WTC11 (cell line): Measurements from ENCODE around the gene SEMA3C.

Experiments
- ATF2 ChIP-seq: sonication (generic); formaldehyde crosslinking; IDR thresholded peaks from 2 replicates; pipeline ENCODE4 v1.8.1; 2022; ENCODE audit warnings: low read depth, missing genetic modification reagents, borderline replicate concordance
- CTCF ChIP-seq: fragments of 200-600 bp; IDR thresholded peaks from 2 replicates; pipeline ENCODE4 v1.8.0; 2022; ENCODE audit warnings: antibody characterized with exemption
- ELF4 ChIP-seq: sonication (generic); formaldehyde crosslinking; IDR thresholded peaks from 2 replicates; pipeline ENCODE4 v1.8.1; 2022; ENCODE audit warnings: low read depth, mild to moderate bottlenecking, moderate library complexity, missing genetic modification reagents
- NR2C2 ChIP-seq: sonication (generic); formaldehyde crosslinking; IDR thresholded peaks from 2 replicates; pipeline ENCODE4 v1.8.0; 2022; ENCODE audit warnings: mild to moderate bottlenecking, missing genetic modification reagents
- SP1 ChIP-seq: sonication (generic); formaldehyde crosslinking; conservative IDR thresholded peaks from 2 replicates; pipeline ENCODE4 v1.8.1; 2022; ENCODE audit warnings: missing genetic modification reagents
- TEAD4 ChIP-seq: sonication (generic); formaldehyde crosslinking; IDR thresholded peaks from 2 replicates; pipeline ENCODE4 v1.8.0; 2022; ENCODE audit warnings: mild to moderate bottlenecking, missing genetic modification reagents

GRCh38 chr7:80881351-80881900 lies 37.4 kb downstream of the SEMA3C start:
- no peak for TF ChIP-seq CTCF
- no peak for TF ChIP-seq SP1
- no peak for TF ChIP-seq ATF2 (CRISPR knock-in tag)
- TF ChIP-seq TEAD4 (CRISPR knock-in tag): no peak
- TF ChIP-seq NR2C2 (CRISPR knock-in tag): no peak
- TF ChIP-seq ELF4 (CRISPR knock-in tag): no peak
